ENCODE measurements around the gene SBK1. TPM values are rescaled to one million over a fixed set of nuclear protein-coding genes. Genes with fewer than 3 reads are reported as not detected.
A peak's percentile ranks its signal among the peaks of the same experiment; 100 is the strongest.

The SBK1 gene
- total RNA-seq, 6 experiments from 2014 or later: 0.04 to 0.12 (median 0.07) TPM

- 70% methylated on average over 3 of the region's 3 CpGs for WGBS (ENCODE audit: insufficient coverage, low coverage, low lambda C conversion rate, missing lambda C conversion rate)
- H3K4me1 ChIP-seq: peaks cover 0 to 4% (median 0%) of the 10 kb centered on the region in 4 donors
- no peaks in the 10 kb centered on the region for H3K36me3 ChIP-seq
- no peak overlapping the region for H3K4me3 ChIP-seq
- H3K9me3 ChIP-seq: no peaks in the 10 kb centered on the region
- ATAC-seq (no peak), DNase-seq (no peak)
- no peak overlapping the region for H3K27ac ChIP-seq
- H3K27me3 ChIP-seq: no peaks in the 10 kb centered on the region
- no peak for TF ChIP-seq CTCF (IDR thresholded peaks at IDR 0.05)
- intact Hi-C loops (cut with DNase I): no loop called here
These were observed 3.3 kb upstream of the SBK1 start for GRCh38 chr16:28289048-28289447.

GRCh38 chr16:28289939-28290858 is 2.1 kb upstream of the SBK1 start:
- Histone ChIP-seq H3K4me3 (no peak overlapping the region), H3K4me1 (peaks cover 0 to 4% (median 0%) of the 10 kb centered on the region in 4 donors), H3K27me3 (no peaks in the 10 kb centered on the region), H3K27ac (no peak overlapping the region), H3K9me3 (no peaks in the 10 kb centered on the region), H3K36me3 (no peaks in the 10 kb centered on the region)
- WGBS (ENCODE audit: insufficient coverage, low coverage, low lambda C conversion rate, missing lambda C conversion rate): 77% methylated on average over 9 of the region's 10 CpGs
- intact Hi-C loops (cut with DNase I): no loop called here
- no peak for TF ChIP-seq POLR2A (IDR thresholded peaks at IDR 0.05)
- no peak for TF ChIP-seq CTCF (IDR thresholded peaks at IDR 0.05)
- DNase-seq: no peak
- ATAC-seq: no peak

- no peak for TF ChIP-seq POLR2A (IDR thresholded peaks at IDR 0.05)
- no peak for TF ChIP-seq CTCF (IDR thresholded peaks at IDR 0.05)
- no peak for ATAC-seq
- intact Hi-C loops (cut with DNase I): no loop called here
These were observed 1.5 kb upstream of the SBK1 start for GRCh38 chr16:28290859-28291254.

GRCh38 chr16:28292731-28293600 is 641 bp downstream of the SBK1 start:
- no peaks in the 10 kb centered on the region for H3K36me3 ChIP-seq
- TF ChIP-seq POLR2A (IDR thresholded peaks at IDR 0.05): no peak
- no peak for TF ChIP-seq CTCF (IDR thresholded peaks at IDR 0.05)
- ATAC-seq (no peak), DNase-seq (no peak)
- H3K27me3 ChIP-seq: no peaks in the 10 kb centered on the region
- peak overlapping the region; percentile 32 to 50 (median 46) for H3K4me3 ChIP-seq
- intact Hi-C loops (cut with DNase I): no loop called here
- no peak overlapping the region for H3K27ac ChIP-seq
- WGBS (ENCODE audit: insufficient coverage, low coverage, low lambda C conversion rate, missing lambda C conversion rate): 3% methylated on average over 13 of the region's 60 CpGs
- H3K9me3 ChIP-seq: no peaks in the 10 kb centered on the region
- peaks cover 0 to 4% (median 0%) of the 10 kb centered on the region in 4 donors for H3K4me1 ChIP-seq

More at GRCh38 chr16:28290859-28291254, 1.5 kb upstream of the SBK1 start:
- Histone ChIP-seq H3K9me3 (no peaks in the 10 kb centered on the region), H3K4me3 (no peak overlapping the region), H3K36me3 (no peaks in the 10 kb centered on the region), H3K27me3 (no peaks in the 10 kb centered on the region), H3K4me1 (peaks cover 0 to 4% (median 0%) of the 10 kb centered on the region in 4 donors), H3K27ac (no peak overlapping the region)
- DNase-seq: no peak
- WGBS (ENCODE audit: insufficient coverage, low coverage, low lambda C conversion rate, missing lambda C conversion rate): 77% methylated on average over 11 of the region's 11 CpGs
